ENCODE measurements around the gene PLIN3. TPM values are rescaled to one million over a fixed set of nuclear protein-coding genes. Genes with fewer than 3 reads are reported as not detected.
A peak's percentile ranks its signal among the peaks of the same experiment; 100 is the strongest.
"Not testable (repeated sequence)": the region's sequence is repeated elsewhere in the genome, so short reads cannot be mapped to it uniquely, and the experiment has no call there.

PLIN3 gene
- total and polyA plus RNA-seq, 10 donors = 26.7 to 63.5 (median 37.9) TPM

DNA sequence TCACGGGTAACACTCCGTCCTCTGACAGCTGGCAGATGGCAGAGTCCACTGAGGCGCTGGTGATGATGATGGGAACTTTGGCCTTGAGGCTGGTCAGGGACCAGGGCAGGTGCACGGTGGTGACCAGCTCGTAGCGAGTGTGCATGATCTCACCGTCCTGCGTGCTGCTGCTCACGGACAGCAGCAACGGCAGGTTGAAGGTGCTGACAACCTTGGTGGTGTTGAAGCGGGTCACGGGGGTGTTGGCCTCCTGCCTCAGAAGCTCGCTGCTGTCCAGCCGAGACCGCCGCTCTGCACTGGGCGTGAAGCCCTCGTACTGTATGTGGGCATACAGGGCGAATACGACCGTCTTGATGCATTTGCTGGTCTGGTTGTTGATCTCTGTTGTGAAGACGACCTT is 23.6 kb upstream of the PLIN3 start:
- intact Hi-C loops (cut with DNase I; ENCODE audit: low total_unique reads) = no loop called here
- H3K27ac ChIP-seq = no peak overlapping the region
- peaks cover 0 to 11% (median 8%) of the 10 kb centered on the region in 6 donors for H3K36me3 ChIP-seq
- WGBS, 5 donors = 80 to 95% (median 93%) methylated on average over 11 to 22 of the region's 22 CpGs
- H3K4me1 ChIP-seq = peaks cover 3 to 16% (median 13%) of the 10 kb centered on the region in 6 donors
- TF ChIP-seq CTCF (IDR thresholded peaks at IDR 0.05 in 8 of 11, conservative IDR thresholded peaks at IDR 0.05 in 3 of 11) (no peak), POLR2AphosphoS5 (IDR thresholded peaks at IDR 0.05) (peak in 1 of 3 donors; percentile 29), POLR2A (IDR thresholded peaks at IDR 0.05) (no peak)
- no peaks in the 10 kb centered on the region for H3K9me3 ChIP-seq
- H3K4me3 ChIP-seq = no peak overlapping the region
- DNase-seq = no peak
- H3K27me3 ChIP-seq (replicated peaks in 1 of 7) = no peaks in the 10 kb centered on the region

GRCh38 chr19:4889034-4889815 is 21.8 kb upstream of the PLIN3 start:
- intact Hi-C loops (cut with DNase I; ENCODE audit: low total_unique reads) = no loop called here
- DNase-seq = no peak
- 88 to 93% (median 91%) methylated on average over 14 of the region's 14 CpGs for WGBS, 5 donors
- H3K4me1 ChIP-seq = no peaks in the 10 kb centered on the region
- TF ChIP-seq POLR2AphosphoS5 (IDR thresholded peaks at IDR 0.05) = no peak
- no peak for TF ChIP-seq CTCF (IDR thresholded peaks at IDR 0.05 in 8 of 11, conservative IDR thresholded peaks at IDR 0.05 in 3 of 11)
- TF ChIP-seq POLR2A (IDR thresholded peaks at IDR 0.05) = no peak
- H3K36me3 ChIP-seq = peaks cover 0 to 11% (median 8%) of the 10 kb centered on the region in 6 donors
- no peaks in the 10 kb centered on the region for H3K9me3 ChIP-seq
- H3K4me3 ChIP-seq = no peak overlapping the region
- no peaks in the 10 kb centered on the region for H3K27me3 ChIP-seq (replicated peaks in 1 of 7)
- no peak overlapping the region for H3K27ac ChIP-seq

- intact Hi-C loops (cut with DNase I; ENCODE audit: low total_unique reads); H3K27ac ChIP-seq; H3K27me3 ChIP-seq (replicated peaks in 1 of 7); H3K4me3 ChIP-seq; H3K9me3 ChIP-seq; H3K4me1 ChIP-seq; DNase-seq: not testable (repeated sequence)
- 81 to 93% (median 90%) methylated on average over 3 to 6 of the region's 6 CpGs for WGBS, 5 donors
- H3K36me3 ChIP-seq = peaks cover 0 to 11% (median 8%) of the 10 kb centered on the region in 6 donors
Observed at GRCh38 chr19:4887803-4888202, 20.3 kb upstream of the PLIN3 start.

DNA sequence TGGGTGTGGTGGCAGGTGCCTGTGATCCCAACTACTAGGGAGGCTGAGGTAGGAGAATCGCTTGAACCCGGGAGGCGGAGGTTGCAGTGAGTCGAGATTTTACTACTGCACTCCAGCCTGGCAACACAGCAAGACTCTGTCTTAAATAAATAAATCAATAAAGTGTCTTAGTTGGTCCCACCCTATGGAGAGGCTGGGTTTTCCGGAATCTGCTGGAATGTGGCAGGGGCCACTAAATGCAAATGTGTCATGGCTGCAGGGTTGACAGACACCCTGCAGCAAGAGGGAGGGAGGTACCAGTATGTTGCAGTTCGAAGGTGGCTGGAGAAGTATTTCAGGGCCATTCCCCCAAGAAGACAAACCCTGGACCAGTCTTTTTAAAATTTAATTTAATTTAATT is 17.5 kb upstream of the PLIN3 start:
- H3K36me3 ChIP-seq; H3K27me3 ChIP-seq (replicated peaks in 1 of 7); H3K27ac ChIP-seq; H3K9me3 ChIP-seq; H3K4me3 ChIP-seq; DNase-seq; H3K4me1 ChIP-seq; intact Hi-C loops (cut with DNase I; ENCODE audit: low total_unique reads): not testable (repeated sequence)
- WGBS, 5 donors = 60 to 100% (median 94%) methylated on average over 1 to 6 of the region's 6 CpGs

DNA sequence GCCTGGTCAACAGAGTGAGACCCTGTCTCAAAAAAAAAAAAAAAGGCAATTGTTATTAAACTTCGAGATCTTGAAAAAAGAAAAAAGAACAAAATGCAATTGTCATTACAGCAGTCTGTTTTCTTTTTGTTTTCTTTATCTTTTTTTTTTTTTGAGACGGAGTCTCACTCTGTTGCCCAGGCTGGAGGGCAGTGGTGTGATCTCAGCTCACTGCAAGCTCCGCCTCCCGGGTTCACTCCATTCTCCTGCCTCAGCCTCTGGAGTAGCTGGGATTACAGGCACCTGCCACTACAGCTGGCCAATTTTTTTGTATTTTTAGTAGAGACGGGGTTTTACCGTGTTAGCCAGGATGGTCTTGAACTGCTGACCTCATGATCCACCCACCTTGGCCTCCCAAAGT is 15.4 kb upstream of the PLIN3 start:
- H3K4me3 ChIP-seq; intact Hi-C loops (cut with DNase I; ENCODE audit: low total_unique reads); H3K27me3 ChIP-seq (replicated peaks in 1 of 7); H3K9me3 ChIP-seq; H3K36me3 ChIP-seq; H3K27ac ChIP-seq; DNase-seq: not testable (repeated sequence)
- 71 to 90% (median 84%) methylated on average over 6 of the region's 6 CpGs for WGBS, 5 donors
- peaks cover 4 to 19% (median 9%) of the 10 kb centered on the region in 6 donors for H3K4me1 ChIP-seq

Measured in spleen (tissue), 11 donors.